ENCODE measurements around the gene SLC4A8. TPM values are rescaled to one million over a fixed set of nuclear protein-coding genes. Genes with fewer than 3 reads are reported as not detected.

SLC4A8 gene
- total and polyA plus RNA-seq, 7 donors, result under 0.01 to 3.0 (median 0.71) TPM

- Histone ChIP-seq H3K27ac (no peak overlapping the region), H3K9me3 (no peaks in the 10 kb centered on the region), H3K27me3 (peaks cover 0 to 2% (median 0%) of the 10 kb centered on the region in 3 donors), H3K4me3 (no peak overlapping the region), H3K36me3 (no peaks in the 10 kb centered on the region), H3K4me1 (no peaks in the 10 kb centered on the region)
- TF ChIP-seq POLR2AphosphoS5 (IDR thresholded peaks at IDR 0.05), result no peak
- TF ChIP-seq EP300 (IDR thresholded peaks at IDR 0.05), result no peak
- no peak for TF ChIP-seq CTCF (IDR thresholded peaks at IDR 0.05)
- TF ChIP-seq POLR2A (IDR thresholded peaks at IDR 0.05), result no peak
- intact Hi-C loops (cut with DNase I), result no loop called here
- WGBS, 2 donors, result 27 to 58% methylated on average over 2 of the region's 2 CpGs
- DNase-seq, result no peak
These were observed 123.6 kb downstream of the SLC4A8 start for GRCh38 chr12:51548241-51548640.

GRCh38 chr12:51549637-51550036, 125.0 kb downstream of the SLC4A8 start:
- no peak for DNase-seq
- H3K27me3 ChIP-seq, result peaks cover 0 to 2% (median 0%) of the 10 kb centered on the region in 3 donors
- TF ChIP-seq POLR2AphosphoS5 (IDR thresholded peaks at IDR 0.05), result no peak
- no peak for TF ChIP-seq POLR2A (IDR thresholded peaks at IDR 0.05)
- no peak for TF ChIP-seq CTCF (IDR thresholded peaks at IDR 0.05)
- TF ChIP-seq EP300 (IDR thresholded peaks at IDR 0.05), result no peak
- no peak overlapping the region for H3K4me3 ChIP-seq
- H3K9me3 ChIP-seq, result no peaks in the 10 kb centered on the region
- H3K4me1 ChIP-seq, result no peaks in the 10 kb centered on the region
- H3K36me3 ChIP-seq, result no peaks in the 10 kb centered on the region
- 89 to 91% methylated on average over 8 of the region's 8 CpGs for WGBS, 2 donors
- intact Hi-C loops (cut with DNase I), result no loop called here
- no peak overlapping the region for H3K27ac ChIP-seq

Other genes with a start within 250 kb of the SLC4A8 start
- gene POU6F1, start 206.8 kb upstream of the SLC4A8 start, total RNA-seq, result 10 to 100 TPM in 1 of 4 donors, 1 to 10 TPM in 3; 5.8 to 15.8 (median 8.5) TPM
- gene POU6F1, start 206.8 kb upstream of the SLC4A8 start, polyA plus RNA-seq, result 1 to 10 TPM; 1.2 to 4.5 (median 1.6) TPM
- 100 to 1,000 TPM; 107 to 265 (median 191) TPM for gene DAZAP2, start 186.0 kb upstream of the SLC4A8 start, total RNA-seq
- gene DAZAP2, start 186.0 kb upstream of the SLC4A8 start, polyA plus RNA-seq, result 100 to 1,000 TPM; 428 to 701 (median 638) TPM
- gene SMAGP, start 154.4 kb upstream of the SLC4A8 start, total RNA-seq, result 1 to 10 TPM; 1.9 to 5.3 (median 3.4) TPM
- 10 to 100 TPM; 78.8 to 81.7 (median 81.1) TPM for gene SMAGP, start 154.4 kb upstream of the SLC4A8 start, polyA plus RNA-seq
- gene BIN2, start 100.7 kb upstream of the SLC4A8 start, total RNA-seq, result 1 to 10 TPM; 2.3 to 4.2 (median 2.9) TPM
- 10 to 100 TPM in 2 of 3 donors, 1 to 10 TPM in 1; 7.4 to 21.2 (median 10.8) TPM for gene BIN2, start 100.7 kb upstream of the SLC4A8 start, polyA plus RNA-seq
- not detected for gene CELA1, start 78.2 kb upstream of the SLC4A8 start, total RNA-seq
- not detected for gene CELA1, start 78.2 kb upstream of the SLC4A8 start, polyA plus RNA-seq
- gene GALNT6, start 33.4 kb upstream of the SLC4A8 start, total RNA-seq, result 1 to 10 TPM; 1.6 to 7.6 (median 4.6) TPM
- gene GALNT6, start 33.4 kb upstream of the SLC4A8 start, polyA plus RNA-seq, result 10 to 100 TPM in 1 of 3 donors, 1 to 10 TPM in 2; 3.7 to 10.6 (median 7.2) TPM
- under 1 TPM; 0.41 to 0.83 (median 0.77) TPM for gene SCN8A, start 166.4 kb downstream of the SLC4A8 start, total RNA-seq
- gene SCN8A, start 166.4 kb downstream of the SLC4A8 start, polyA plus RNA-seq, result 1 to 10 TPM in 1 of 3 donors, under 1 TPM in 2; under 0.01 to 2.1 (median 0.46) TPM